GM21528 (cell line): ENCODE results near the gene TMEM80.

Experiments used
- ATAC-seq: cut with Tn5 transposase; IDR thresholded peaks from one replicate; pipeline ENCODE4 v1.9.1; 2021; ENCODE audit warnings: mild to moderate bottlenecking, moderate library complexity; ENCODE audit not compliant: unreplicated experiment, low FRiP score

TMEM80 gene

DNA sequence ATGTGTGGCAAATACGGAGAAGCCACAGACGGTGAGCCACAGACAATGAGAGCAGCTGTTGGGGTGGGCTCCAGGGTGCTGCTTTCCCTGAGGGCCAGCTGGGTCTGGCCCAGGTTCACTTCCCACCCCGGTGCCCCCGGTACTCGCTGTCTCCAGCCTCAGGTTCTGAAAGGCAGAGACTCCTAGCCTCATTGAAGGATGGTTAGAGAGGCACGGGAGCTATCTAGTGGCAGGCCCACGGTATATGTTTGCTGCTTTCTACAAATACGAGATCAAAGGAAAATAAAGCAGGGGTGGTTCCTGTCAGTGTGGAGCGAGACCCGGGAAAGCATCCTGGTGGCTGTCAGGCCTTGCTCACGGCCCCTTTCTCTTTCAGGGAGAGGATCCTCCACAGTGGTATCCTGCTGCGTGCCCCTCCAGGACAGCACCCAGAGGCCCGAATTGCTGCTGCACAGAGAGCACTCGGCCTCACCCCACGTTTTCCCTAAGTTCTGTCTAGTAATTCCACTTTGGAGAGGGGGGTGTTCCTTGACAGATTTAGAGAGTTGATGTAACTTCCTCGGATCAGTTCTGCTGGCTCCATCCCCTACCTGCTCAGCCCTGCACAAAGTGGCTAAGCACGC is 3.0 kb downstream of the TMEM80 start:
- ATAC-seq = no peak

DNA sequence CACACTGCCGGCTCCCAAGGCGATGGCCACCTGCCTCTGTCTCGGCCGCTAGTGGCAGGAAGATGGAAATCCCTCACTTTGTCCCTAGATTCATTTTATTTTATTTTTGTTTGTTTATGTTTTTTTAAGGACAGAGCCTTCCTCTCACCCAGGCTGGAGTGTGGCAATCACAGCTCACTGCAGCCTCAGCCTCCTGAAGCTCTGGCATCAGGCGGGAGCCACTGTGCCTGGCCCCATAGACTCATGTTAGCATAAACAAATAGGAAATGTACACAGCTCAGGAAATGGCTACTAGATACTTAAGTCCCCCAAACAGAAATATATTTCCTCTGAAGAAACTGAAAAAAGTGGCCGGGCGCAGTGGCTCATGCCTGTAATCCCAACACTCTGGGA is 3.5 kb downstream of the TMEM80 start:
- no peak for ATAC-seq

DNA sequence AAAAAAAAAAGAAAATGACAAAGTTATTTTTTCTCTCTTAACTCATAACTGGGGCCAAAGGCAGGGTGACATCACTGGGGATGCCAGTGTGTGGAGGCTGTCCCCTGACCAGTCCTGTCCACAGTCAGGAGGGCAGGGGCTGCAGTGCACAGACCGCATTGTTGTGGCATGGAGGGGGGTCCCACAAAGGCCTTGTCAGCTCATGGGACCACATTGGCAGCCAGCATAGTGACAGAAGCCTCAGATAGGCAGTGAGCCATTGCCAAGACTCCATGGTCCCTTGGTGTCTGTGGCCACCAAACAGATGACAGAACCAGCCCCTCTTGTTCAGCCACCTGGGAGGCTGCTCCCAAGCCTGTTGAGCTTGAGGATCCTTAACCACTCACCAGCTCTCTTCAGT is 4.1 kb downstream of the TMEM80 start:
- ATAC-seq = no peak

DNA sequence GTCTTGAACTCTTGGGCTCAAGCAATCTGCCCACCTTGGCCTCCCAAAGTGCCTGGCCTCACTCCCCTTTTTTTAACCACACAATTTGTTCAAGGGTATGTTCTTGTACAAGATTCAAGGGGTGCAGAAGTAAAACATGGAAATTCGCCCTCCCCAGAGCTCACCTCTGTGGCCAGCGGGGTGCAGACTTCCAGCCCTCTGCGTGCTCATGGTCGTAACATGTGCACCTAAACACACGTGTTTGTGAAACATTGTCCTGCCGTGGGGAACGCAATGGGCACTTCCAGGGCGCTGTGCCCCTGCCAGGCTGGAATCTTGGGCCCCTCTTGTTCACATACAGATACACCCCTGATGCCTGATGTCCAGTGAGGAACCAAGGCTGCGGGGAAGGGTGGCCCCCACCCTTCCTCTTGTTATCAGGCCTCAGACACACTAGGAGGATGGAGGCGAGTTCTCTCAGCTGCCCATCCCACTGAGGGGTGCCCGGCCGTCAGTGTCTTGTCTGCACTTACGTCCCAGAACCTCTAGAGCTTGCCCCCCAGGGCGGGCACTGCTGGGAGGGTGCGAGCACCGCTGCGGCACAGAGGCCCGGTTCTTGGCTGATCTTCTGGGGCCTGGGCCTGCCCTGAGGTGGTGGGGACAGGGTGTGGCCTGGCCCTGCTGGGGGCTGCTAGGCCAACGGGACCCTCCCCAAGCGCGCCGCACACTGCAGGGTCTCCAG is 6.3 kb downstream of the TMEM80 start:
- ATAC-seq = no peak

DNA sequence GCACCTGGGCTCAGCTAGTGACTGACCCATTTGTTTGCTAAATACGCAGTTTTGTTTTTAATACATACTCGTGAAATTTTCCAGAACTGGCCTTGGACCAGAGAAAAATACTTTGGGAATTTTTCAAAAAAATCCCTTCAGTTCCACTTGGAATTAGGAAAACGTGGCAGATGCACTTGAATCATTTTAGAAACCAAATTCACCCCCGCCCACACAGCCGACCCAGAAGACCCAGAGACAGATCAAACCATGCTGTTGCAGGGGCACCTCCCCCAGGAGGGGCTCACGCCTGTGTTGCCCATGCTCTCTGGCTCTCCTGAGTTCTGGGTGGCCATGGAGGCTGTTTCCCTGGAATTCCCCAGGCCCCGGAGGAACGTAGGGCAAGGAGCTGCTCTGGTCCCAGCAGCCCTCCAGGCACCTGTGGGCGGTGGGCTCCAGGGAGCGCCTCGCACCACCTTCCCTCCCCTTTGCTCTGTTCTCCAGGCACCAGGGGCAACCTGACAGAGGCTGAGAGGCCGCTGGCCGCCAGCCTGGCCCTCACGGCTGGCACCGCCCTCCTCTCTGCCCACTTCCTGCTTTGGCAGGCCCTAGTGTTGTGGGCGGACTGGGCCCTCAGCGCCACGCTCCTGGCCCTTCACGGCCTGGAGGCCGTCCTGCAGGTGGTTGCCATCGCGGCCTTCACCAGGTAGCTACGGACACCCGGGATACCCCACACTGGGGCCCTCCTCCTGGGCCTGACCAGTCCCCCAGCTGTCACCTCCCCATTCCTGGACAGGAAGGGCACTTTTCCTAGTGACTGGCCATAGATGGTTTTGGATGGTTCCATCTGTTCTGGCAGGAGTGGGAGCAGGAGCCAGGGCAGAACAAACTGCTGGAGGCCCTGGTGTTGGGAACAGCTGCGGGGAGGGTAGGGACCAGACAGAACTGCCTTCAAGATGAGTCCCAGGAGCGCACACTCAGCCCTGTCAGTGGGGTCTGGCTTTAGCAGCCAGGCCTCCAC is 7.1 kb downstream of the TMEM80 start:
- ATAC-seq = no peak

DNA sequence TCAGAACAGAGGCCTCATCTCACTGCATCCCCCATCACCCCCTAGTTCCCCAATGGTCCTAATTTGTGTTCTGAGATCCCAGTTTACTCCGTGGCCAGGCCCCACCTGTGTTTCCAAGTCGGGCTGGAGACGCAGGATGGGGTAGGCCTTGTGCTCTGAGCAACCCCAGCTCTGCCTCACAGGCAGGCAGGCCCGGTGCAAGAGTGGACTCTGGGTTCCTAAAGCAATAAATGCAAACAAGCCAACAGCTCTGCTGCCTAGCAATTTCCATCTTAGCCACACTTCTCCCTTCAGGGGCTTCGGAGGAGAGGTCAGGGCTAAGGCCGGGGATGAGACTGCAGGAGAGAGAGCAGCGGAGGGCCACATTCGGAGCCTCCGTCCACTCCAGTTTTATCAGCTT is 7.9 kb downstream of the TMEM80 start:
- no peak for ATAC-seq

DNA sequence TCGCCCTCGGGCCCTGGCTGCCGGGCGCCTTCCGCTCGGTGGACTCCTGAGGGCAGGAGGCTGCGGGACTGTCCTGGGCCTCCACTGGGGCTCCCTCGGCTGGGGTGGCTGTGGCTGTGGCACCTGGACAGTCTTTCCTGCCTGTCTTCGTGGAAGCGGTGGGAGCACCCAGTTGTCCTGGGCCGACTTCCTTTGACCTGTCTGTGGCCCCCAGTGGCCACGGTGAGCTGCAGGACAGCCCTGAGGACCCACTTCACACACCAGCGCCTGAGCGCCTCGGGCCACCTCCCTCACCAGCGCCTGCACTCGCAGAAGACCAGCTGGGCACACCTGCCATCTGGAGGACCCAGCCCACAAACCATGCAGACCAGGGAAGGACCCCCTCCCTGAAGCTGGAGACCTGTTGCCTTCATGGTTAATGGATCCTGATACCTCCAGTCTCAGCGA is 8.6 kb downstream of the TMEM80 start:
- ATAC-seq = no peak

DNA sequence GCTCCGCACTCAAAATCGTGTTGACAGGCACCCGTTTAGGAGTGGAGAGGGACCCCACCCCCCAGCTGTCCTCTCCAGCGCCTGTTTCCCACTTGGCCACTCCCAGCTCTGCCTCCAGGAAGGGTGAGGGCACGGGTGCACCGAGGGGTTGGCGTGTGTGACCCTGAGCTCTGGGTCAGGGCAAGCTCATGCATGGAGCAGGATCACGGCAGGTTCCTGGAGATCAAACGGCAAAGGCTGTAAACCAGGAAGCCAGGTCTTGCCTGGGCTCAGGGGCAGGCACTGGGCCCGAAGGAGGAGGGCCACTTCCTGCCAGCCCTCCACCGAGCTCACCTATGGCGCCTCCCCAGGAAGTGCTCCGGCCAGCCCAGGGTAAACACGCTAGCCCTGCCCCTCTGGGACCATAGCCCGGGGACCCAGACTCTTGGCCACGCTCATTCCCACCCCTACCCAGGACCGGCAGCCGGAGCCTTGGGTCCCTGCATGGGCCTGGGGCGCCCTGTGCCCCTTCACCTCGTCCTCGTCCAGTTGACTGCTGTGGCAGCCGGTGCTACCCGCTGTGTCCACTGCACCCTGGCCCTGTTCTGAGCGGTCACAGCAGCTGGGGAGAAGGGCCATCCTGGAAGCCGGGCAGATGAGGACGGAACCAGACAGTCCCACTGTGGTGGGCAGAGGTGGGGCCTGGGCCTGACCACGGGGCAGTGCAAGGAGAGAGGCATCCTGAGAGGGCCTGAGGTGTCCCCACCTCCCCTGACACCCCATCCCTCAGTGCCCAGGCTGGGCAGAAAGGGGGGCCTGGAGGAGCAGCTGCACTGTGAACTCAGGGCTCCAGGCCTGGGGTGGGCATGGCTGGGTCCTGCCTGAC is 9.4 kb downstream of the TMEM80 start:
- ATAC-seq = no peak

DNA sequence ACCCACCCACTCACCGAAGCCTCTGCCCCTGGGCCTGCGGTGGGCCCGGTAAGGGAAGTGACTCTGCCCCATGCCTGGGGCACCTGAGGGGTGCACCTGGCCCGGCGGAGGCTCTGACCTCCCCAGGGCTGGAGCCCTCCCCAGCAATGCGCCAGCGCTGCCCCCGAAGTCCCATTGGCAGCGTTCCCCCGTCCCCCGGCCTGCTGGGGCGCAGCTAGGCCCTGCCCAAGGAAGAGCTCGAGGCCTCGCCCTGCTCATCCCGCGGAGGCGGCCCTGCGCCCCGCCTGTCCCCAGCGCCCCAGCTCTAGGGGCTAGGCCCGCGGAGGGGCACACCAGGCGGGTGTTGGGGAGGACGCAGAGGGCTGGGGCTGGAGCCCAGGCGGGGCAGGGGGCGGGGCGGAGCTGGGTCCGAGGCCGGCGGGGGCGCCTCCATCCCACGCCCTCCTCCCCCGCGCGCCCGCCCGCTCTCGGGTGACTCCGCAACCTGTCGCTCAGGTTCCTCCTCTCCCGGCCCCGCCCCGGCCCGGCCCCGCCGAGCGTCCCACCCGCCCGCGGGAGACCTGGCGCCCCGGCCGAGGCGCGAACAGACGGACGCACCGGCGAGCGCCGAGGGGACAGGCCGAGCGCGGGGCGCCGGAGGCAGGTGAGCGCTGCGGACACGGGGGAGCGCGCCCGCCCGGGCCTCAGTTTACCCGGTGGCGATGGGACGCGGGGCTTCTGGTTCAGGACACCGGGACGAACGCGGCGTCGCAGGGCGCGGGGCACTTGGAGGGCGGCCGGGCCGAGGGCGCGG is 10.2 kb downstream of the TMEM80 start, which contains the start of gene EPS8L2:
Gene EPS8L2, plus strand, starts transcription at position 586 of the 793 bp plus-strand sequence. CDS start 3,177 bp downstream, outside the sequence.
- ATAC-seq = no peak

DNA sequence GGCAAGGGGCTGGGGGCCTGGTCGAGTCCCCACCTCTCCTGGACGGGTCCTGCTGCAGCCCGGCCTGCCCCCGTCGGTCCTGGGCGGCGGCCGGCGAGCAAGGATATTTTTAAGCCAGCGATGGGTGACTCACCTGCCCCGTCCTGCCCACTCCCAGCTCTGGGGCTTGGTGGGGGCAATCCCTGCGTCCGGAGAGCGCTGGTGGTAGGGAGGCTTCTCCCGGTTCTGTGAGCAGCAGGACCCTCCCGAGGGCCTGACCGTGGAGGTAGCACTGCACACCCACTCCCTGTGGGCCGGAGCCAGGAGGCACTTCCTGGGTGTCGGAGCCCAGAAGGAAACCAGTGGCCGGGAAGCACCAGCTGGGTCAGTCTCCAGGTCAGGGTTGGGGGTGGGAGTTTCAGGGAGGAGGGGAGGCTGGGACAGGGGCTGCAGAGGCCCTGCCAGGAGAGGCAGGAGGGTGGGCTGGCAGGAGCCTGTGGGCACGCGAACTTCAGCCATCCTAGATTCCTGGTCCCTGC is 10.9 kb downstream of the TMEM80 start:
- no peak for ATAC-seq

DNA sequence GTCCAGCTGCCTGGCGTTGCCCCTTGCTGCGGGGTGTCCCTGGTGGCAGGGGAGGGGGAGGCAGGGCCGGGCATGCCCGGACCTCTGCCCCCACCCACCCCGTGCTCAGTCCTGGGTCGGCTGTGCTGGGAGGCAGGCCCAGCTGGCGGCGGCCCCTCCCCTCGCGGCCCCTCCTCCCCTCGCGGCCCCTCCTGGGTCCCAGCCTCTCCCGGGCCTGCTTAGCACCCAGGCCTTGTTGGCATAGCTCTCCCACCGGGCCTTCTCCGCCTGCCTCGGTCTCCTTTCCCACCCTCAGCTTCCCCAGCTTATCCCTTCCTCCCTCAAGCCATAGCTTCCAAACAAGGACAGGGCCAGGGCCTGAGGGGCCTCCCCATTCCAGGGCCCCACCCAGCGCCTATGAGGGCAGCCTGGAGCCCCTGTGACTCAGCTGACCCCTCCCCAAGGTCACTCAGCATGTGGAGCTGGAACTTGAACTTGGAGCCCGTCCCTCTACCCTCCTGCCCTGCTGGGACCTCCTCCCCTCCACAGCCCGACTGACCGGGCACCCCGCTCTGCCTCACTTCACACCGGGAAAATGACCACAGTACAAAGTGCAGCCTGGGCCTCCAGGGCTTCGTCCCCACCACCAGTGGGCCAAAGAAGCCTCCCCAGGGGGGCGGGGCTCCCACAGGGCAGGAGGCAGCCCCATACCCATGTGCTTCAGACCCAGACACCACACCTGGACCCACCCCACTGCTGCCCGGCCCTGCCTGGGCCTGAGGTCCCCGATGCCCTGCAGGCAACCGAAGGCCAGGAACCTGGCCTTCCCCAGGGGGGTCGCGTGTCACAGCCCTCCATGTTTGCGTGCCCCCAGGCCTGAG is 11.6 kb downstream of the TMEM80 start:
- no peak for ATAC-seq

DNA sequence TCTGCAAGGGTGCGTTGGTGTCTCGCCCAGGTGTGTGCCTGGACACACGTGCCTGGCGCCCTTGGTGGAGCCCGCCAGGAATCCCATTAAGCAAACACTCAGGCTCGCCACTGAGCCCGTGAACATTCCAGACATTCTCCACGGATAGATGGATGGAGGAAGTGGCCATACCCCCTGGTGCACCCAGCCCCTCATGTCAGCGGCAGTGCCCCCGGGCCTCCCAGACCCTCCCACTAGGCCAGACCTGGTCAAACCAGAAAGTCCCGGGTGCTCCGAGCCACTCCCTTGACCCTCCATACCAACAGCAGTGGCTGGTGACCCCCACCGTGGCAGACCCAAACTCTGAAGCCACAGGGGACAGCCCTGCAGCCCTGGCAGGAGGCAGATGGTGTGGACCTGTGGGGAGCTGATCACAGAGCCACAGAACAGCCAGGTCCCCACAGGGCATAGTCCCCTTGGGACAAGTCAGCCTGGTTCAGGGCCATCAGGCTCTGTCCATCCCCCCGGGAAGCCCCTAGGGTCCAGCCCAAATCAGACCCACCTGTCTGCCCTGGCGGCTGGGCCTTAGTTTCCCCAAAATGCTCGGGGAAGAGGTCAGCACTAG is 12.3 kb downstream of the TMEM80 start:
- ATAC-seq = no peak

DNA sequence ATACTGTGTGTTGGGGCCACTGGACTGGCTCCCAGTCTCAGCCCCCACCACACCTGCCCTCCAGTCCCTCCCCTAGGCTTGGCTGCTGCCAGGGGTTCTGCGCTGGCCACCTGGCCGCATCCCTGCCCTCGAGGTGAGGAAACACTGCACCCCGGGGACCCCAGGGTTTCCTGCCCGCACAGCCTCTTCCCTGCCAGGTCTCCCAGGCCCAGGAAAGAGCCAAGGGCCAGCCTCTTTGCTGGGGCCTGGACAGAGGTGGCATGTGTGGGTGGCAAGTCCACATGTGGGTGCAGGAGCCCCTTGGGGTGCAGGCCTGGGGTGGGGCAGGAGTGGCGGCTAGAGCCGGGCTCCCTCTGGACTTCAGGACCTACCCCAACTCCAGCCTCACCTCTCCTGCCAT is 12.9 kb downstream of the TMEM80 start:
- no peak for ATAC-seq

DNA sequence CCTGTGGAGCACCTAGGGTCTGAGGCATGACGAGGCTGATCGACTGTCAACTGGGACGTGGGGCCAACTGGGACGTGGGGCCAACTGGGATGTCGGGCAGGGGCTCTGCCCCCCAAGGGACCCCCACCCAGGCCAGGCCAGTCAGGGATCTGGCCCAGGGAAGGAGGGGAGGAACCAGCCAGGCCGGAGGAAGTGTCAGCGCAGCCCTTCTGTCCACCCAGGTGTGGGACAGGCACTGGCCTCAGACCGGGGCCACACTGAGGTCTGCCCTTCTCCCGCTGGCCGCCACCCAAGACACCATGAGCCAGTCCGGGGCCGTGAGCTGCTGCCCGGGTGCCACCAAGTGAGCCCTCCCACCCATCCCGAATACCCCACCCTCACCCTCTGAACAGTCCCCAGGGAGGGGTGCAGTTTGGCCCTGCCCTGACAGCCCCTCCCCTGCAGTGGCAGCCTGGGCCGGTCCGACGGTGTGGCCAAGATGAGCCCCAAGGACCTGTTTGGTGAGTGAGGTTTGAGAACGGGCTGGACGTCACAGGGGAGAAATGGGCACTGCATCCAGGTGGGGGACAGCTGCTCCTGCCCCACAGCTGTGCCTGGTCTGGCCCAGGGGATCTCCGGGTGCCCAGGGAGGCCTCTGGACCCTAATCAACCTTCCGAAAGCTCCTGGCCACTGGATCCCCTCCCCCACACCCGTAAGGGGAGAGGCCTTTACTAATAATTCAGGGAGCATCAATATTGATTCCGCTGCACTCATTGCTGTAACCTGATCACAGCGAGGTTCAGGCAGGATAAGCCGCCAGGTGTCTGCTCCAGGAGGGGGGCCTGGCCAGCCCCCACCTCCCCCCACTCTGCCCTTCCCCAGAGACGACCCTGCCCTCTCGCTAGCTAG is 13.7 kb downstream of the TMEM80 start:
- no peak for ATAC-seq

DNA sequence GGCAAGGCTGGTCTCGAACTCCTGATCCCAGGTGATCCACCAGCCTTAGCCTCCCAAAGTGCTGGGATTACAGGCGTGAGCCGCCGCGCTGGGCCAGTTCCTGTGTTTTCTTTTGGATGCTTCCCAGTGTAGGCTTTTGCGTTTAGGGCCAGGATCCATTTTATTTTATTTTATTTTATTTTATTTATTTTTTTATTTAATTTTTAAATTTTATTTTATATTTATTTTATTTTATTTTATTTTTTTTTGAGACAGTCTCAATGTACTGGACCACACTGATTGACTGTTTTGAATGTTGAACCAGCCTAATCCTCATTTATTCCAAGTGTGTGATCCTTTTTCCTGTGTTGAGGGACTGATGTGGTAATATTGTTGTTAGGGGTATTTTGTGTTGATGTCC is 18.8 kb downstream of the TMEM80 start:
- ATAC-seq = no peak

DNA sequence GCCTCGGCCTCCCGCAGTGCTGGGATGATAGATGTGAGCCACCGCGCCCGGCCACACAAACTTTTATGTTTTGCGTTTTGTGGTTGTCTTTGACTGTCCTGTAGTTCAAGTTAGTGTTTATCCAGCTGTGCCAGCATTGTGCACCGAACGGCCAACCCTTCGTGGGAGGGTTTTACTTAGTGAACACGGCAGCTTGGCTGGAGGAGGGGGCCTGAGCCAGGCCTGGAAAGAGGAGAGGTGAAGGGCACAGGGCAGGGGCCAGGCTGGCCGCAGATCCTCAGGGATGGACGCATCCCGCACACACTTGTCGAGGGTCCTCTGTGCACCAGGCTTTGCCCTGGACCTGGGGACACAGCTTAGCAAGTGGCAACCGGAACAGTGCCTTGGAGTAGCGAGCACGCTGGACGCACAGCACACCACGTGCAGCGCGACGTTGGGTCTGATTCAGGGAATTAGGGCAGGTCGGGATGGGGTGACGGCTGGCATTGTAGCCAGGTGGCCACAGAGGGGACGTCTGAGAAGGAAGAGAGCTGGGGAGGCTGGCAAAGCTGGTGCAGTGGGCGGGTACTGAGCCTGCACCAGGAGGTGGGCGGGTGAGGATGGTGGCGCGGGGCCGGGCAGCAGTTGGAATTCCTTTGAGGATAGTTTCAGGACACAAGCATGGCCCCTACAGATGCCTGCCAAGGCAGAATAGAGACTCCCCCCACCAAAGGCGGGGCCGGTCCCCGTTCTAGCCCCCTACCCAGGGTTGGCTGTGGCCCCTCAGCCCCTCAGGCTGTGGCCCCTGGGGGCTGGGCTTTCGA is 23.8 kb downstream of the TMEM80 start:
- no peak for ATAC-seq
